Upper lobe of left lung (tissue), 4 donors: ENCODE results near the gene TMEM184B.

Source experiments
- CTCF ChIP-seq, 6 experiments: fragments of 450-650 bp in 4 of 6; fragments of 200-600 bp in 2 of 6; sonication (generic) in 2 of 6; IDR thresholded peaks; one replicate each; pipeline ENCODE4 v1.5.1; 2016 to 2019; ENCODE audit warnings: antibody characterized with exemption in 6 of 6
- EP300 ChIP-seq, 4 donors: sonication (generic); formaldehyde crosslinking; IDR thresholded peaks; one replicate each; pipeline ENCODE4 v1.5.1; 2017; ENCODE audit warnings: antibody characterized with exemption in 4 of 4, control low read depth in 2 of 4
- POLR2A ChIP-seq, 4 donors: fragments of 450-650 bp; IDR thresholded peaks; one replicate each; pipeline ENCODE4 v1.5.1; 2016 to 2017; ENCODE audit warnings: antibody characterized with exemption in 4 of 4, mild to moderate bottlenecking in 2 of 4

GRCh38 chr22:38190581-38190980 is 82.2 kb downstream of the TMEM184B start:
- no peak for TF ChIP-seq CTCF (IDR thresholded peaks at IDR 0.05)
- TF ChIP-seq EP300 (IDR thresholded peaks at IDR 0.05) = no peak
- TF ChIP-seq POLR2A (IDR thresholded peaks at IDR 0.05) = no peak
